GM21825 (cell line): ENCODE results near the gene NDE1.

ENCODE experiments used
- ATAC-seq: cut with Tn5 transposase; IDR thresholded peaks from one replicate; pipeline ENCODE4 v1.9.1; 2021; ENCODE audit warnings: mild to moderate bottlenecking, moderate library complexity; ENCODE audit not compliant: unreplicated experiment

The NDE1 gene

DNA sequence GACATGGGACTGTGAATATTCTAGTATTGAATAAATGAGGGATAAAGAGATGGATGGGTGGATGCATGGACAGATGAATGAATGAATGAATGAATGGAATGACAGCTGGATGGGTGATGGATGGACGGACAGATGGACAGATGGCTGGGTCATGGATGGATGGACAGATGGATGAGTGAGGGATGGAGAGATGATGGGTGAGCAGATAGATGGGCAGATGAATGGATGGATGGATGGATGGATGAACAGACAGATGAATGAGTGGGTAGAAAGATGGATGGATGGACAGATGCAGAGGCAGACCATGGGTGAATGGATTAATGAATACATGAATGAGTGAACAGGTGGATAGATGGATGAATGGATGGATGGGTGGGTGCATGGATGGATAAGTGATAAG is 110.1 kb downstream of the NDE1 start:
- ATAC-seq, result no peak

DNA sequence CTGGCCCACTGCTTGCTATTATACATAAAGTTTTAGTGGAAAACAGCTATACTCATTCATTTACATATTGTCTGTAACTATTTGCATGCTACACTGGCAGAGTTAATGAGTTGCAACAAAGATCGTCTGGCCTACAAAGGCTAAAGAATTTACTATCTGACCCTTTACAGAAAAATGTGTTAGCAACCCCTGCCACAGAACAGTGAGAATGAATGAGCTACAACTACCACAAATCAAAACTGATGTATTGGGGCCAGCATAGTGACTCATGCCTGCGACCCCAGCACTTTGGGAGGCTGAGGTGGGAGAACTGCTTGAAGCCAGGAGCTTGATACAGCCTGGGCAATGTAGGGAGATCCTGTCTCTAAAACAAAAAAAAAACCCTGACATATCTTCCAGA is 114.1 kb downstream of the NDE1 start:
- ATAC-seq, result no peak

DNA sequence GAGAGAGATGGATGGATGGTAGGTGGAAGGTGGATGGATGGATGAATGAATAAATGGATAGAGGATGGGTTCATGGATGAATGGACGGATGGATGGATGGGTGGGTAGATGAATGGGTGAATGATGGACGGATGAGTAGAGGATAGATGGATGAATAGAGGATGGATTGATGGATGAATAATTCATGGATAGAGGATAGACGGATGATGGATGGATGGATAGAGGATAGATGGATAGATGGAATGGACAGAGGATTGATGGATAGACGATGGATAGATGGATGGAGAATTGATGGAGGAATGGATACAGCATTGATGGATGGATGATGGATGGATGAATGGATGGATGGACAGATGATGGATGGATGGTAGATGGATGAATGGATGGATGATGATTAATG is 115.1 kb downstream of the NDE1 start:
- ATAC-seq, result no peak

DNA sequence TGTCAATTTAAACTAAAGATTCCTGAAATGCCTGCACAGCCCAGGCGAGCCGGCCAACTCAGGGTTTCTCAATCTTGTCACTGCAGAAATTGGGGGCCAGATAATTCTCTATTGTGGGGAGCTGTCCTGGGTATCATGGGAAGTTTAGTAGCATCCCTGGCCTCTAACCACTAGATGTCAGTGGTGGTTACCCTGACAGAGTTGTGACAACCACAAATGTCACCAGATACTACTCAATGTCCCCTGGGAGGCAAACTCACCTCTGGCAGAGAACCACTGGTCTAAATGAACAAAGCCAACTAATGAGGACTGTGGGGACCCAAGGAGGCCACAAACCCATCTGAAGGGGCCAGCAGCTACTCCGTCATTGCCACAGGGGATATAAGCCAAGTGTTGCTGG is 115.8 kb downstream of the NDE1 start:
- ATAC-seq, result peak; percentile 86

DNA sequence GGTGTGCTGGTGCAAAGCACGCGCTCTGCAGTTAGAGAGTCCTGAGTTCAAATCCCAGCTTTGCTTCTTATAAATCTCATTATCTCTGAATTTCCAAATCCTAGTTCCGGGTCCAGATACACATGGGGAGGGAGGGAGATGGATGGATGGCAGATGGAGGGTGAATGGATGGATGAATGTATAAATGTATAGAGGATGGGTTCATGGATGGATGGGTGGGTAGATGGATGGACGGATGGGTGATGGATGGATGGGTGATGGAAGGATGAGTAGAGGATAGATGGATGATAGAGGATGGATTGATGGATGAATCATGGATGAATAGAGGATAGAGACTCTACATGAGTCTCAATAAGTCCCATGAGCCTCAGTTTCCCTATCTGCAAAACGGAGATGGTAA is 116.9 kb downstream of the NDE1 start:
- no peak for ATAC-seq

DNA sequence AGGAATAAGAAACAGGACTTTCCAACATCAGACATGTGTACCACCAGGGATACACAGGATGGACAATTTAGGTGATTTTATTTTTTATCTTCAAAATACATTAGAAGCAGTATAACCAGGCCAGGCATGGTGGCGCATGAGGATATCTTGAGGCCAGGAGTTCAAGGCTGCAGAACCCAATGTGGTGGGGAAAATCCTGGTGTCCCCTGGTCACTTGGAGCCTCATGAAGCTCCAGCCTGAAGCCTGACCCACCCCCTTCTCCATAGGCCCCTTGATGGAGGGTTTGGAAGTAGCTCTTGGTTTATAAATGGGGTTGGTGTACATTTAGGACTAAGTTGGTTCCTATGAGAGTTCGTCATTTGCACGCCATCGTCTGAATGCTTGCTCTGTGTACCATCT is 118.2 kb downstream of the NDE1 start:
- no peak for ATAC-seq

DNA sequence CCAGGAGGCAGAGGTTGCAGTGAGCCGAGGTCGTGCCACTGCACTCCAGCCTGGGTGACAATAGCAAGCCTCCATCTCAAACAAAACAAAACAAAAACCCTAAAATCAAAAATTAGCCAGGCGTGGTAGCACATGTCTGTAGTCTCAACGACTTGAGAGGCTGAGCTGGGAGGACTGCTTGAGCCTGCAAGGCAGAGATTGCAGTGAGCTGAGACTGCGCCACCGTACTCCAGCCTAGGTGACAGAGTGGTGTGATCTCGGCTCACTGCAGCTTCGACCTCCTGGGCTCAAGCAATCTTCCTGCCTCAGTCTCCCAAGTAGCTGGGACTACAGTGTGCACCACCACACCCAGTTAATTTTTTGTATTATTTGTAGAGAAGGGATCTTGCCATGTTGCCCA is 119.2 kb downstream of the NDE1 start:
- no peak for ATAC-seq

DNA sequence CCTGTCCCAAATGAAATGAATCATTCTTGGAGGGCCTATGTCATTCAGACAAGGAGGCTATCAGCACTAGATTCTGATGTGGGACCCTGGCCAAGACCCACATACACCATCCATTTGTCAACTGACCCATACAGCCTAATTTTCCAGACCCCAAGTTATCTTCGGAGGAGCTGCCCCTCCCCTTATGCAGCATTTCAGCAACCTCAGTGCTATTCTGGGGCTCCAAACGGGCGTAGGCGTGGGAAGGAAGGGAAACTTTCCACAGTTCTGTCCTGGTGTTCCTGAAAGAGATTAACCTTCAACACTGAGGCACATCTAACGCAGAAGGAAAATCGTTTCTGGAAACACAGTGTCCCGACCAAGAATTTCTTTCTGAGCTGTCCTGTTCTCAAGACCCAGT is 120.1 kb downstream of the NDE1 start:
- no peak for ATAC-seq

DNA sequence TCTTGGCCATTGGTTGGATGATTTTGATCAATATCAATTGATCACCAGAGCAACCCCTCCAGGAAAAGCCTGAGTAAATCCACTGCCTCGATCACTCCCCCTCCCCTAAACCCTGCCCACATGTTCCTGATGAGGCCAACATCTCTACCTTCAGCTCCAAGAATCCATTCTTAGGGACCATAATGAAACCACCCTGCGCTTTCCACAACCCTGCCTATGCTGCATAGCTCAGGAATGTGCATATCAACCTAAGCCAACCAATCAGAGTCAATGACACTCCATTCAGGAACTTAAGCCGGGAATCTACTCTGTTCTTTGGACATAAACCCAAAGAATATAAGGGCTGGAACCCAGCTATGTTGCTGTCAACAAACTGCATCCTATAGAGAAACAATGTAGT is 120.5 kb downstream of the NDE1 start:
- ATAC-seq, result no peak

DNA sequence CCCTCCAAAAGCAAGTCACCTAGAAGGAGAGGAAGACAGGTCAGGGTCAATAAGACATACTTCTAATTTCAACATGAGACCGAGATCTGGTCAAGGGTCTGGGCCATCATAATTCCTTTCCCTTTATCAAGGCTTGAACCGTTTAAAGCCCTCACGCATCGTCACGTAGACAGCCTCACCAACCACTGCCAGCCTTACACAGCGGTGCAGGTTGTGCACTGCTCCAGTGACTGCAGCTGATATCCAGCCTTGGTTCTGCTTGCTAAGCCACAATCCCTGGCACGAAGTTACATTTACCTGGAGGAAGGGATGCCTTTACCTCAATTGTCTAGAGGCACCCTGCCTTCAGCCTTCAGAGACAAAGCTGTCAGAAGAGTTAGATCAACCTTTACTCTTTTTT is 121.6 kb downstream of the NDE1 start:
- no peak for ATAC-seq

DNA sequence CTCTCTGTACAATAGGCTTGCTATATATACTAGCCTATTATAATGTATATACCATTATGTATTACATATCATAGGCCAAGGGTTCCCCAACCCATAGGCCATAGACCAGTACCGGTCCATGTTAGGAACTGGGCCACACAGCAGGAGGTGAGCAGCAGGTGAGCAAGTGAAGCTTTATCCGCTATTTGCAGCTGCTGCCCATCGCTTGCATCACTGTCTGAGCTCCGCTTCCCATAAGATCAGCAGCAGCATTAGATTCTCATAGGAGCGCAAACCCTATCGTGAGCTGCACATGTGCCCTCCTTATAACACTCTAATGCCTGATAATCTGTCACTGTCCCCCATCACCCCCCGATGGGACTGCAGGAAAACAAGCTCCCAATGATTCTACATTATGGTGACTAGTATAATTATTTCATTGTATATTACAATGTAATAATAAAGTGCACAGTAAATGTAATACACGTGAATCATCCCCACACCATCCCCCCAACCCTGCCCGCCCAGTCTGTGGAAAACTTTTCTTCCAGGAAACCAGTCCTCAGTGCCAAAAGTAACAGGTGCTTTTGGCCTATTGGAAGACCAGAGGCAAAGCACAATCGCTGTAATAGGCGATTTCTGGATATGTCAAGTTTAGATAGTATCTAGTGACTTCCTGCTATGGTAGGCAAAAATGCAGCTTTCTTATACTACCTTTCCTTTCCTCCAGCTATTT is 122.7 kb downstream of the NDE1 start:
- no peak for ATAC-seq

DNA sequence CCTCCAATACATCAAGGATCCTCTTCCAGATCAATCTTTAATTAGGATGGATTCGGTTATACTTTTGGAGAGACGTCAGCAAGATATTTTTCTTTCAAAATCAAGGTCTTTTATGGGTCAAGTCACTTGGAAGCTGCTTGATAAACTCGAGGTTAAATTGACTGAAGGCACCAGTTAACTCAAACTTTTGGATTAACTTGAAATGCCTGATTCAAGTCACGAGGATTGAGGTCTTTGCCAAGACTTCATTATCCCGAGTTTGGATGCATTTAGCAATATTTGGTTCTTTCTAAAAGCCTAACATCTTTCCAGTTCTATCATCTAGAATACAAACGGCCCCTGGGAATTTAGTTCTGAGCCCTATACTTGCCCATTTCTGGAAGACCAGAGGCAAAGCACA is 123.9 kb downstream of the NDE1 start:
- no peak for ATAC-seq

DNA sequence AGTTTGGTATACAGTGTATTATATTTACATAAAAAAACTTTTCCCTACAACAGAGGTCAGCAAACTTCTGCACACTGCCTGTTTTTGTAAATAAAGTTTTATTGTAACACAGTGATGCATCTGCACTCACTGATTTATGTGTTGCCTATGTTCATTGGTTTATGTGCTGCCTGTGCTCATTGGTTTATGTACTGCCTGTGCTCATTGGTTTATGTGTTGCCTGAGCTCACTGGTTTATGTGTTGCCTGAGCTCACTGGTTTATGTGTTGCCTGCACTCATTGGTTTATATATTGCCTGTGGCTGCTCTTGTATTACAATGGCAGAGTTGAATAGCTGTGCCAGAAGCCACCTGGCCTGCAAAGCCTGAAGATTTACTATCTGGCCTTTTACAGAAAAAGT is 125.2 kb downstream of the NDE1 start:
- no peak for ATAC-seq

DNA sequence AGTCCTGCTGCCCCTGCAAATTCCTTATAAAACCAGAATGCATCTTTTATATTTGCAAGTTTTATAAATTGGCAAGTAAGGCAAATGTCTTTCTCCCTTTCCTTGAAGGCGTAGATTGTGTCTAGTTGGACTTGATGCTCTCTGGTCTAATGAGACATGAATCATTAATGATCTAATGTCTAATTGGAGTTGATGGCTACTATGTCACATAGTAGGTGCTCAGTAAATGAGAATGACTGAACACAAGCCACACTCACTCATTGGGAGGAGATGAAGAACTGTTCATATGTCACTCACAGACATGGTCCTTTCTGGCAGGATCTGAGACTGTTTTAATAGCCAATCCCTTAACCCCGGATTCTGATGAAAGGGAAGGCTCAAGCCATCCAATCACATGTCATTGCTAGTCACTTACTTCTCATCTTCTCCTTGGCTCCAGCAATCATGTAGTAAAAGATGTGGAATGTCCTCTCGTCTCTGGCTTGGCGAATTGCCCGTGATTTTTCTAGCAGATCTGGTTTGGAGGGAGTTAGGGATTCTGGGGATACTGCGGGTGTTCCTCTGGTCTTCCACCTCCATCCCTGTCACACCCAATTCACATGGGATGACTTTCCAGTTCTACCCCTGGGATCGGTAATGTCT is 125.7 kb downstream of the NDE1 start:
- no peak for ATAC-seq
